ELR (cell line): ENCODE data around the gene CD44.

Source experiments
- DNase-seq: peaks from one replicate; pipeline ENCODE4 v3.0.0-alpha.2; 2015; ENCODE audit warnings: low read depth

Gene CD44

DNA sequence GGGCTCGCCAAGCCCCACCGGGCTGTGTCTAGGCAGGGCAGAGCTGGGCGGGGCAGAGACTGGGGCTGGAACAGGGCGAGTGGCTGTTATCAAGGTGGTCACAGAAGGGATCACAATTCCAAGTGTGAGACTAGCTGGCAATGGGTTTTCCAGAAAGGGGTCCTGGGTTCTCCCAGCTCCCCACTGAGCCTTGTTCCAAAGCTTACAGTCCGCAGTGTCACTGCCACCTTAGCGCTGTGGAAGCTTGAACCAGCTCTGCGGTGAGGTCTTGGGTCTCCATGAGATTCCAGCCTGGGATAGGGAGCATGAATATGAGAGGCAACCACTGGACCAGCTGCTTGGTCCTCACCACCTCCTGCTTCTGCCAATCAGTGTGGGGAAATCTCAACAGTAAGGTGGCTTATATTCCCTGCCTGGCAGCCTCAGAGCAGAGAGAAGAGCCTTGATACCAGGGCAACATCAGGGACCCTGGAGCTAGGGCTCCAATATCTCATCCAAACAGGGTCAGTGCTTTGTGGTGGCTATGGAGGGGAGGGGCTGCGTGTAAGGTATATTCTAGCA lies 831 bp downstream of the CD44 start:
- peak; percentile 43 for DNase-seq

DNA sequence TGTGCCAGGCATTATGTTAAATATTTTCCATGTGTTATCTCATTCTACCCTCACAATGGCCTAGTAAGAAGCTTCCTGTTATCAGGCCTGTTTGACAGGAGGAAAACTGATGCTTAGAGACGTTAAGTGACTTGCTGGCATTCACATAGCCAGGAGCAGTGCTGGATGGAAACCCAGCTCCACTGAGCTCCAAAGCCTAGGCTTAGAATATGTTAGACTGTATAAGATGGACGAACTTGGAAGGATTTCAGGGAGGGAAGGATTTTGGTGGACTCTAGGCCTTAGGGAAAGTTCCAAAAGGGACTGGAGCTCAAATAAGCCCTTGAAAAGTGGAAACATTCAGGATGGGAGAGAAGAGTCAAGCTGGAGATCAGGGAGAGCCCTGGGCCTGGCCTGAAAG lies 2.1 kb downstream of the CD44 start:
- DNase-seq: peak; percentile 38

DNA sequence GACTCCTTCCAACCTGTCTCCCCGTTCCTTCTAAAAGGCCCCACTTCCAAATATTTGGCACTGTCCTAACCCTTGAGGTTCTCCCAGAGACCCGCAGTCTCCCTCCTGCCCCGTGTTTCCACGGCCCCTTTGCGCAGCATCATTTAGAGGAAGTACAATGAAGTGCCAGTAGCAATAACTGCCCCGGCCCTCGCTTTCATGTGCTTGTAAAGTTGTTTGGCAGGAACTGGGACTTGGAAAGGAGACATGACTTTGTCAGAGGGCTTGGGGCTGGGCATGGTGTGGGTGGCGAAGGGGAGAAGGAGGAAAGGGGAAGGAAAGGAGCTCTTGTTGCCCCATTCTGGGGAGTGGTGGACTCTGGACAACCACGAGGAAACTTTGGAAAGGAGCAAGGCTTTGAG lies 2.6 kb downstream of the CD44 start:
- peak; percentile 48 for DNase-seq

DNA sequence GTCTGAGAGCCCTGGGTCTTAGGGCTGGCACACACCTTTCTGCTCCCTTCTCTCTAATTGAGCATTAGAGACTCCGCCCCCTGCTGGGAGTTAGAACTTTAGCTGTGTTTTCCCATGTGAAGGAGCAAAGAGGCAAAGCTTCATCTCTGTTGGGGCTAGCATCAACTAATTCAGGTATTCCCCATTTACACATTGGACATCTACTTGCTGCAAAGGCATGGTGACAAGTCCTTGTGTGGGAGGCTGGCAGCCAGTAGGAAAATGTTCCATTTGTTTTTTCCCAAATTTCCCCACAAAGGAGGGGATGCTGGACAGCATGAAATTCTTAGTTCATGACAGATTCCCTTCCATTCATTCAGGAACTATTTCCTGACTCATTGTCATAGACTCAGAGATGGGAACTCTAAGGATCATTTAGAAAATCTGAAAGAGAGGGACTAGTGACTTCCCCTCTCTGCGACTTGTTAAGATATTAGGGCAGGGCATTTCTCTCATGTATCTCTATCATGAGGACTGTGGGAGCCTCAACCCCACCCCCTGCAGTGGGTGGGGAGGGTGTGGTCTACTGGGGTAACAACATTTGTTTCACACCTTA lies 3.6 kb downstream of the CD44 start:
- peak; percentile 93 for DNase-seq

DNA sequence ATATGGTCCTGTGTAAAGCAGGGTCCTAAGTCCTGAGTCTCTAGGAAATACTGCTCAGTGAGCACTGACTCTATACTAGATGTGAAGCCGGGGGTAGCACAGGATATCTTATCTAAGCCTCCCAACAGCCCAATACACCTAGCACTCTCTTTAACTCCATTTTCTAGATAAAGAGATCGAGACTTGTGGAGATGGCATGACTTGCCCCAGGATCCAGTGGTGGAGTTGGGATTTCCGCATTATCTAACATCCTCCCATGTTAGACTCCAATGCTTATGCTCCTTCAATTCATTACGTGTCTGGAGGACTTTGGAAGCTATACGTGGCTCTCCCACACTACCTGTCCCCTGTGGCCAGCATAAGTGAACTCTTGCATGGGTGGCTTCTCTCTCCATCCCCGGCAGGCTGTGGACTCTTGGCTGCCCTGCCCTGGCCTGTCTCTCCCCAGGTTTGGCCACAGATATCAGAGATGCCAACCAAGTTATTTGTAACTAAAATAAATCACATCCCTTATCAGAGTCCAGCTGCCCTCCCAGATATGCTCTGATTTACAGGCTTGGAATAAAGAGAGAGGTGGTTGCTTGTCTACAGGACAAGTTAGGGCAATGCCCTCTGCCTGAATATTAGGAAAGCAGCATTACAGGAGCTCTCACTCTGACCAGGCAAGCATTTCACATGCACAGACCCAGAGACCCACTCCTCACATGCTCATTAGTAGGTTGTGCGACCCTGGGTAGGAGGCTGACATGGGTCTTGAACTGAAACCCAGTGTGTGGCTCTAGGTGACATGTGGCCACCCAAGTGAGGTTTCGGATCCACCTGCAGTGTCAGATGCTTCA lies 4.5 kb downstream of the CD44 start:
- peak; percentile 32 for DNase-seq

DNA sequence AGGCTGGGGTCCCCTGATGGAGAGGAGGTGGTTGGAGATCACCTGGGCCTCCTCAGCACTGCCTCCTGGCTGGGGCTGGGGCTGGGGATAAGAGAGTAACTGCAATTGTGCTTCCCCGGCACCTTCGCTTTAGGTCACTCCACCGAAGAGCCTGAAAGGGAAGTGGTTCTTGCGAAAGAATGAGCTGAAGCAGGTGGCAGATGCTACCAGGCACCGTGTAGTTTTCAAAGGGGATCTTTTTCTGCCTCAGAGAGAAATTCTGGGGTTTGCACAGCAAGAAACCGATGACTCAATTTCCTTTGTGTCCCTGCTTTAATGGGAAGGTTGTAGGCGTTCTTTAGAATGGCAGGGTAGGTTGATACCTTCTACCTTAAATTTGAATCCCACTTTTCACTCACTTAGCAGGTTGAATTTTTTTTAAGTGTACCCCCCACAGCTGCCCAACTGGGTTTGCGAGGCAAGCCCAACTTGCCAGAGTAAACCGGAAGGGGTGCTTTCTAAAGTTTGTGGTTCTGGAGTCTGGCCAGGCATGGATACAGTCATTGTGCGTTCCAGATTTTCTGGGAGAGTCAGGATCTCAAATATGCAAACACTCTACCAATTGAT lies 5.3 kb downstream of the CD44 start:
- peak; percentile 91 for DNase-seq

DNA sequence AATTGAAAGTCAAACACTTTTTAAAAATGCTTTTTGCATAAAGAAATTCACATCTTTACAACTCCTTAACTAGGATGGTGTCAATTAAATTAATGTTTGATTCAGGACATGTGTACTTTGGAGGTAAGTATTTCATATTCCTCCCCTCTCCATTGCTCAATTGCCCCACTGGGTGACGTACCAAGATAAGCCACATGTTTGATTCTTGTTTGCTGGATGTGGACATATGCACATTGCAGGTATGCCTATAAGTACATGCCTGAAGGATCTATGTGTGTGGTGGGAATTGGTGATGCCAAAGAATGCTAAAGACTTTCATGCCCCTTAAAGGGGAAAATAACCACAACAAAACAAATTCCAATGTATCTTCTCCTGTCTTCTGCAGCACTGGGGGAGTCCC lies 5.8 kb downstream of the CD44 start:
- peak; percentile 40 for DNase-seq

DNA sequence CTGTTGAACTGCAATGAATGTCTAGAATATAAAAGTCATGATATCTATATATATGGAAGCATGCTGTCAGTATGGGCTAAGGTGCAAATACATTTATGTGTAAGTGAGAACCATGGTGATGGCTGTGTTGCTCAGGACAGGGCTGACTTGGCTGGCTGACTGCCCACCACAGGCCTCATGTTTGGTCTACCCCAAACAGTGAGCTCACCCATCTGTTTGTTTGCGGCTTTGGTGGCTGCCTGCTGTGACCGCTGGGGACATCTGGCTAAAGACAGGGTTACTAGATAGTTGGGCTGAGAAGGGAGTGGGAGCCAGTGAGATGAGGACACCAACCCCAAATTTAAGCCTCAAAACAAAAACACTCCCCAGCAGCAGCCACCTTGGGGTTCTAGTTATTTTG lies 6.3 kb downstream of the CD44 start:
- peak; percentile 52 for DNase-seq

DNA sequence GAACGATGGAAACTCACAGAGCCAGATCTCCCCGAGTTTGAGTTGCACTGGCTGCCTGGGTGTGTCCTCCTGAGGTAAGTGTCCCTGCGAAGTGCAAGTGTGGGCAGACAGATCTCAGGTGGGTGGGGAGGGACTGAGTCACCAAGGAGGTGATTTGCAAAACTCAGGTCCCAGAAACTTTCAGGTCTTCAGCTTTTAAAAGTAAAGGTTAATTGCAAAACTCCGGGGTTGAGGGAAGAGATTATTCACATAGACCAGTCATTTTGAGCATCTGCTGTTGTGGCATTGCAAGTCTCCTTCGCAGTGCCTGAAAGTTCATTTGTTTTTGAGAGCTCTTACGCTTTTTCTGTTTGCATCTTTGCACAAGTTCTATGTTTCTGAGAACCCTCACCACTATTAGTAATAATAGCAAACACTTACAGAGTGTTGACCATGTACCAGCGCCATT lies 7.1 kb downstream of the CD44 start:
- peak; percentile 16 for DNase-seq

DNA sequence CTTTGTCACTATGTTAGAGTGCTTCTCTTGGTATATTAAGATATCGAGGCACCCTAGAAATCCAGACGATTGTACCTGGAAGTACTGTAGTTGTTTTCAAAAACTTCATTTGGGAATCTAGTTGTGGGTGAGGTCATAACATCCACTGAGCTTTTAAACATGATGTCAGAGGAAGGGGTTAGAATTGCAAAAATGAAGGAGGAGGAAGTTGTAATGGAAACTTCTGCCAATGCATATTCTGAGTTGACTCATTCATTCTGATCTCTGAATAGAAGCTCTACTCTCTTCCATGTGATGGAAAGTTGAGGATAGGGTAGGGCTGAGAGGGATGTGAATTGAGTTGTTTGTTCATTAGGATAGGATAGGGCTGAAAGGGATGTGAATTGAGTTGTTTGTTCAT lies 7.7 kb downstream of the CD44 start:
- peak; percentile 52 for DNase-seq

DNA sequence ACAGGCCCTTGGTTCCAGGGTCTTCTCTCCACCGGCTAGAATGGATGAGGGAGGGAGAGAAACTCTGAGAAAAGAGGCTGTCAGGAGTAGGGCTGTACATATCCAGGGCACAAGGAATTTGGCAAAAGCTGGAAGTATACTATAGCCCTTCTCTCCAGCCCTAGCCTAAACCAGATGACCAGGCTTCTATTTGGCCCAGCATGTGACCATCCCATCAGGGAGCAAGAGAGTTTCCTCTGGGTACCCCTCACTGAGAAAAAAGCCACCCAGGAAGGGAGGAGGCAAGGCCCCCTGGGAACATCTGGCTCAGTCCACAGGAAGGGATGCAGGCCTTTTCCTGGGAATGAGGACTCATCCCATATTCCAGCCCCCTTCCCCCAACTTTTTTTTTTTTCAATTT lies 8.3 kb downstream of the CD44 start:
- peak; percentile 20 for DNase-seq

DNA sequence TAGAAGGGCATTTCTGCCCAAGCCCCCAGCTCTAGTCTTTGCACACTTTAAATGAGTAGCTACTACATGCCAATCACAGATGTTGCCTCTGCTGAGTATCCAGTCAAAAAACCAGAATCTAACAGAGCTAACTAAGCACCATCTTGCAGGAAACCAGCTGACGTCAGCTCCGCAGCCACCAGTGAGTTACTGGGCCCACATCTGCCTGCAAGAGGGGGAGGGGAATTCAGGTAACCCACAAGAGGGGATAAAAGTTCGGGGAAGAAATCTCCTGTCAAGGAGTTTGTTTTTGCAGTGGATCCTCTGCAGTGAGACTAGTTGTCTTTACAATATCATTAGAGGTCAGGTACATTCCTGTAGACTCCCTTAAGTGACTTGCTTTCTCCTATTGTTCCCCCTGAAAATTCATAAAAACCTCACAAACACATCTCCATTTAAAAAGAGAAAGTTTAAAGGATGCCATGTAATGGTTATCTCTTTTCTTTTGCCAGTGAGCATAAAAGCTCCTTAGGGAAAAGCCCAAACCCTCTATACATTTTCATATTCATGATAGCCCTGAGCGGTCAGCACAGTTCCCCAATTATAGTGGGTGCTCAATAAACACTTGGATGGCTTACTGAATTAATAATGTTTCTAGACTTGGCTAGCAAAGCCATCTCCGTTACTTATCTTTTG lies 9.3 kb downstream of the CD44 start:
- DNase-seq: peak; percentile 10

DNA sequence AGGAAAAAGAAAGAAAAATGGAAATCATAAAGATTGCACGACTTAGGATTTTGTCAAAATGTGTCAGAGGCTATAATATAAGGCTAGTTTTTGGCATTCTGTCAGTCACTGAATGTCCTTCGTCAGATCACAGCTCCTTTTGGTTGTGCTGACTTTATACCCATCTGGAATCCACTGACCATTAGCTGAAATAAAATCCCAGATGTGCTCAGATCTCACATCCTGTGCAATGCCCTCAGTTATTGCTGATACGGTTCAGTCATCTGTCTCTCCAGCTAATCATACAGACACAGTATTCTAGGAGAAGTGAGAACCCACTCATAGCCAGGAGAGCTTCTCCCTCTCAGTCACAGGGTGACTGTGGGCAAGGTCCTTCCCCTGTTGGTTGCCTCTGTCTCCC lies 11.5 kb downstream of the CD44 start:
- no peak for DNase-seq

DNA sequence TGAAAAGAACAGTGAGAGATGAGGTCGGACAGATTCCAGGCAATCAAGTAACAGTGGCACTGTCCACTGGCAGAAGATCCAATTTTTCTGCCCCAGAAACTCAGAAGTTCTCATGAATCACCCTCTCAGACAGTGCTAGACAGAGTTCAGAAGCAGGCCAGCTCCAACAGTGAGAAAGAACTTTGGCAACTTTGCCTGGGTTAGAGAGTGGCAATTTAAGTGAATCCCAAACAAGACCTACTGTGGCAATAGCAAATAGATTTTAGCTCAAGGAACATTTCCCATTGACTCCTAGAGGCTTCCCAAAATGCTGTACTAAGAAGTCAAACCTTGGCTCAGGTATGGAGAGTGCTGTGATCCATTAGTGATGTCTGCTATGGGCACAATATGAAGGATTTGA lies 12.3 kb downstream of the CD44 start:
- no peak for DNase-seq

DNA sequence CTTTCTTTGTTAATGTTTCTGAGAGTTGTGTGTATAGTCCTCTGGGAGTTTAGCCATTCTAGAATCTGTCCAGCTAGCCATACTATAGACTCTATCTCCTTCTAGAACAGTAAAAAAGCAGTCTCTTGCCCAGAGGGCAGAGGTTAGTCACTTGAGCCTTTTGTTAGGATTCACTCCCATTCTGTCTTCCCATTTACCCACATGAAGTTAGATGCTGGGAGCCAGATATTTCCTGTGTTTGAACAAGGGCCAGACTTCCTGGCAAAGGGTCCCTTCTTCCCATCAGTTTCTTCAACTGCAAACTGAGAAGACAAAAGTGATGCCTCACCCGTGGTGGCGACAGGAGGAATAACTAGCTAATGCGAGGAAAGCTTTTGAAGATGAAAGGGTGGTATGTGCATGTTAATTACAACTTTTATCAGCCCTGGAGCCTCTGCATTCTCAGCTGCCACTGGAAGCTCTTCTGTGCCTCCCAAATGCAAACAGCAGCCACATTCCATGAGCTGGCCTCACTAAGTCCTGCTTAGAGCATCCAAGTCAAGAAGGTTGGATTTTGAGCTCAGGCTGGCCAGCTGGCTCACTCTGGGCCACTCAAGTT lies 12.8 kb downstream of the CD44 start:
- no peak for DNase-seq

DNA sequence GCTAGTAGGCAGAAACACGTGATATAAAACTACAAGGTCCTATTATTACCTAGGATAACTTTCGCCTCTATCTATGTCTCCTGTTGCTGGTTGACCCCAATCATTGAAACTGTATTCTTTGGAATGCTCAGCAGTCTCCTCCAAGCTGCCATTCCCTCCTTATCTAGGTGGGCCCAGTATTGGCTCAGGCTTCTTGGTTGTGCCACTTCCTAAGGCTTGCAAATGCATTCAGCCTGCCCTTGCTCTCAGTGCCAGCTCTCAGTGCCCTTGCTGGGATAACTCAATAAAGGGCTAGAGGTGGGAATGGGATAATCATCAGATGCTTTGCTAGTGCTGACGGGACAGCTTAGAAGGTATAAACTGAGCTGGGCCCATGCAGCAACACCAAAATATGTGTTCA lies 13.6 kb downstream of the CD44 start:
- no peak for DNase-seq

DNA sequence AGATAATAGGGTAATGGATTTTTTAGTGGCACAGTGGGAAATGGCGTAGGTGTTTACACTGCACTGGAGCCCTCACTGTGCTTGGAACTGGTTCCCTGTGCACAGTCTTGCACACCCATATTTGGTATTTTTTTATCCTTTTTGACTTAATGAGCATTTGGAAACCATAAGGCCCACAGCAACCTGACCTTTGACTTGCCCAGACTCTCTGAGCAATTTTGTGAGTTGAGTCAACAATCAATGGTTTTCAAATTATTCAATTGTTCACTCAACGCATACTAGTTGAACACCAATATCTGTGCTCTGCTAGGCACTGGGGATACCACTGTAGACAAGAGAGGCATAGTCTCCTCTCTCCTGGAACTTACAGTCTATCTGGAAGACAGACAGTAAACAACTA lies 14.3 kb downstream of the CD44 start:
- DNase-seq: no peak

DNA sequence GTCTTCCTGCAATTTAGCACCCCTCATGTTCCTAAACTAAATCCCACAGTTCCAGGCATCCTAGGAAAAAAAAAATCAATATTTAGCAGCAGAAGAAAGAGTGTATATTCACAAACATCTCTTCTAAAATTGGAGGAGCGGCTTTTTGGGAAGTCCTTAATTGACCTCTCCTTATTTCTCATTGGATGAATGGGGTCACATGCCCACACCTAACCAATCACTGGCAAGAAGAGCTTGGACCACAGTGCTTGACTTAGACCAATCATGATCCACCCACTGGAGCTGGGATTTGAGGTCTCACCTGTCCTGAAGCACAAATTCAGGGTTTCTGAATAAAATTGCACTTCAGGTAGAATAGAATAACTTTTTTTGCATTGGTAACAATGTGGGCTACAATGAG lies 16.0 kb downstream of the CD44 start:
- no peak for DNase-seq

DNA sequence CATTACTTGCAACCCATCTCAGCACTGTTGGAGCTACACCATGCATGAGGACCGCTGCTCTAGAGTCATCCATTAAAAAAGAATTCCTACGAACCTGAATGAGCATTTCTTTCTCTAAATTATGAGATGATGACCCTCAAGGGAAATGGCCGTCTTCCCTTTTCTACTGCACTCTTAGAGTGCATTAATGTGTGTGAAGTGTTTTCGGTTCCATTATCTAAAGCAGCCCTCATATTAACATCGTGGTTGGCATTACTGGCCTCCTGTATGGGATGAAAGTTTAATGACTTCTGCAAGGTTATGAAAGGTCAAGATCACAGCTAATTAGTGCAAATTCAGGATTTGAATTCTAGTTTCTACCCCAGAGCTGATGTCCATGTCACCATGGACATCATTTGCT lies 16.7 kb downstream of the CD44 start:
- no peak for DNase-seq

DNA sequence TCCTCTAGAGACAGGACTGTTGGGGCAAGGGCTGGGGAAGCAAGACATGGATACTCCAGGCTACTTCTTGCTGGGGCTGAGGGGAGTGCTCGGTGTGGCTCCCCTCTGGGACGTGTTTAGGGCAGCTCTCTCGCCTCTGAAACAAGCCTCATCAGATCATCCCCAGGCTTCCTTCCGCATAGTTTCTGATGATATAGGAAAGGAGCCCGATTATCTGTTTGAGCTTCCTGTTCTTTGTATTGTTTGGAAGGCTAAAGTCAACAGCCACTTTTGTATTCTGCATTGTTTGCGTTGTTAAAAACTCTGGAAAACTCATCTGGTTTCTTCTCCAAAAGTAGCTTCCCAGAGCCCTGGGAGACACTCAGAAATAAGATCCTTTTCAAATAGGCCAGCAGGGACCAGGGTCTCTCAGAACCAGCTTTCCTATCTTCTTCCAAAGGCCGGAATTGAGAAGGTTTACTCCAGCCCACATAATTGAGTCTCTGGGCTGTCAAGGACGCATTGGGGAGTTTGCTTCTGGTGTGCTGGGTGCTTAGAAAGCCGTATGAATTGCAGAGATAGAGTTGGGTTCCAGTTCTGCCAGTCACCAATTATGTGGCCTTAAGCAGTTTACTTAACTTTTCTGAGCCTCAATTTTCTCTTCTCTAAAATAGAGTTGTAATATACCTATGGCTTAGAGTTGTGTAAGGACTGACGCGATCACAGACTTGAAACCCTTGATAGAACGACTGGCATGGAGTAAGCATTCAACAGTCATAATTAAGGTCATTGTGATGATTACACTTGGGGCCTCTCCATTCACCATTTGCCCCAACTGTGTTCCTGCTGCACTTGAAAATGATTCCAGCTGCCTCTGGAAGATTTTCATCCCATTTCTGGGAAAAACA lies 19.1 kb downstream of the CD44 start:
- no peak for DNase-seq
